Transverse colon (tissue), 4 donors: ENCODE data around the gene DEK.

Source experiments
- EP300 ChIP-seq: sonication (generic); formaldehyde crosslinking; IDR thresholded peaks from one replicate; pipeline ENCODE4 v1.6.1; 2017; ENCODE audit warnings: antibody characterized with exemption, low read depth
- POLR2A ChIP-seq: fragments of 450-650 bp; IDR thresholded peaks from one replicate; pipeline ENCODE4 v1.6.1; 2016; ENCODE audit warnings: antibody characterized with exemption, mild to moderate bottlenecking, moderate library complexity
- POLR2AphosphoS5 ChIP-seq, 3 donors: sonication (generic); formaldehyde crosslinking; IDR thresholded peaks; one replicate each; pipeline ENCODE4 v1.6.1; 2016; ENCODE audit warnings: antibody characterized with exemption in 3 of 3
- TF ChIP-seq, protein P1 (sequence below), 5 experiments: fragments of 200-600 bp in 3 of 5; fragments of 450-650 bp in 2 of 5; sonication (generic) in 3 of 5; IDR thresholded peaks; 1 replicate in 2 of 5; 2 replicates in 3 of 5; pipeline ENCODE4 v1.5.1; 2016 to 2017; ENCODE audit warnings: antibody characterized with exemption in 5 of 5, inconsistent platforms in 3 of 5, mild to moderate bottlenecking in 2 of 5, moderate library complexity in 1 of 5

- TF ChIP-seq, protein P1, sequence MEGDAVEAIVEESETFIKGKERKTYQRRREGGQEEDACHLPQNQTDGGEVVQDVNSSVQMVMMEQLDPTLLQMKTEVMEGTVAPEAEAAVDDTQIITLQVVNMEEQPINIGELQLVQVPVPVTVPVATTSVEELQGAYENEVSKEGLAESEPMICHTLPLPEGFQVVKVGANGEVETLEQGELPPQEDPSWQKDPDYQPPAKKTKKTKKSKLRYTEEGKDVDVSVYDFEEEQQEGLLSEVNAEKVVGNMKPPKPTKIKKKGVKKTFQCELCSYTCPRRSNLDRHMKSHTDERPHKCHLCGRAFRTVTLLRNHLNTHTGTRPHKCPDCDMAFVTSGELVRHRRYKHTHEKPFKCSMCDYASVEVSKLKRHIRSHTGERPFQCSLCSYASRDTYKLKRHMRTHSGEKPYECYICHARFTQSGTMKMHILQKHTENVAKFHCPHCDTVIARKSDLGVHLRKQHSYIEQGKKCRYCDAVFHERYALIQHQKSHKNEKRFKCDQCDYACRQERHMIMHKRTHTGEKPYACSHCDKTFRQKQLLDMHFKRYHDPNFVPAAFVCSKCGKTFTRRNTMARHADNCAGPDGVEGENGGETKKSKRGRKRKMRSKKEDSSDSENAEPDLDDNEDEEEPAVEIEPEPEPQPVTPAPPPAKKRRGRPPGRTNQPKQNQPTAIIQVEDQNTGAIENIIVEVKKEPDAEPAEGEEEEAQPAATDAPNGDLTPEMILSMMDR (IDR thresholded peaks at IDR 0.05): no peak
- TF ChIP-seq POLR2AphosphoS5 (IDR thresholded peaks at IDR 0.05) (no peak), POLR2A (no peak), EP300 (no peak)
Measured at GRCh38 chr6:18248698-18249097, 15.6 kb downstream of the DEK start.
